LNCAP (cell line): ENCODE data around the gene RAB3IL1.

Experiments
- CTCF ChIP-seq: fragments of 450-650 bp; IDR thresholded peaks from 2 replicates; pipeline ENCODE4 v1.5.1; 2017; ENCODE audit warnings: mild to moderate bottlenecking

RAB3IL1 gene

GRCh38 chr11:61848631-61849030 lies 68.7 kb downstream of the RAB3IL1 start:
- no peak for TF ChIP-seq CTCF

GRCh38 chr11:61847914-61848581 lies 69.3 kb downstream of the RAB3IL1 start:
- TF ChIP-seq CTCF = no peak
